Measurements from ENCODE around the gene HELB. TPM values are rescaled to one million over a fixed set of nuclear protein-coding genes. Genes with fewer than 3 reads are reported as not detected.
A peak's percentile ranks its signal among the peaks of the same experiment; 100 is the strongest.

Gene HELB
- total and polyA plus RNA-seq, 4 experiments from 2014 or later = 20.2 to 69.0 (median 49.5) TPM

- no peaks in the 10 kb centered on the region for H3K36me3 Mint-ChIP-seq
- H3K27me3 ChIP-seq (ENCODE audit: insufficient read depth, low read length) = no peaks in the 10 kb centered on the region
- POLR2A ChIA-PET (ENCODE audit: partially characterized antibody) = interaction anchor here (0.6 to 2.0 kb wide), 9 partner anchors 9 to 139 kb away, joined by 3 to 8 read pairs (median 4); partner anchors contain the start of genes HELB and LLPH
These were observed 32.4 kb upstream of the HELB start for GRCh38 chr12:66269757-66270383.

GRCh38 chr12:66270613-66271012, 31.7 kb upstream of the HELB start:
- intact Hi-C loops (cut with micrococcal nuclease) = loop anchor here (2.0 to 10.0 kb wide), 2 partner anchors 18 to 54 kb away; no protein-coding TSS in a partner anchor
- CTCF ChIA-PET (ENCODE audit: partially characterized antibody) = interaction anchor here (0.8 to 16.8 kb wide), 25 partner anchors 8 to 587 kb away, joined by 3 to 445 read pairs (median 5); partner anchors contain the start of gene HELB

More at GRCh38 chr12:66269757-66270383, 32.4 kb upstream of the HELB start:
- H3K4me3 ChIP-seq (ENCODE audit: low read length in 2 of 2) = no peak overlapping the region
- Mint-ChIP-seq H3K9me3 (no peaks in the 10 kb centered on the region), H3K4me1 (peaks cover 1 to 10% (median 4%) of the 10 kb centered on the region in 4 donors), H3K27ac (no peak overlapping the region), H3K4me3 (no peak overlapping the region), H3K27me3 (no peaks in the 10 kb centered on the region)
- intact Hi-C loops (cut with micrococcal nuclease) = loop anchor here (1.0 to 10.0 kb wide), 4 partner anchors 19 to 424 kb away; no protein-coding TSS in a partner anchor
- H3K27ac ChIP-seq (ENCODE audit: low read depth, low read length) = no peak overlapping the region
- peaks cover 13% of the 10 kb centered on the region for H3K4me1 ChIP-seq (ENCODE audit: insufficient read depth, low read length)
- CTCF ChIA-PET (ENCODE audit: partially characterized antibody) = interaction anchor here (0.6 to 16.8 kb wide), 37 partner anchors 9 to 590 kb away, joined by 3 to 445 read pairs (median 4); partner anchors contain the start of gene HELB
- H3K9me3 ChIP-seq (ENCODE audit: control insufficient read depth in 1 of 2, low read length in 2 of 2) = no peaks in the 10 kb centered on the region
- H3K36me3 ChIP-seq (ENCODE audit: insufficient read depth, low read length) = no peaks in the 10 kb centered on the region
- peak in 4 of 5 donors; percentile 51 to 59 (median 54) for DNase-seq

GRCh38 chr12:66272650-66273049, 29.6 kb upstream of the HELB start:
- H3K4me1 ChIP-seq (ENCODE audit: insufficient read depth, low read length) = peaks cover 17% of the 10 kb centered on the region
- no peaks in the 10 kb centered on the region for H3K36me3 ChIP-seq (ENCODE audit: insufficient read depth, low read length)
- Mint-ChIP-seq H3K4me1 (peaks cover 8 to 24% (median 19%) of the 10 kb centered on the region in 4 donors), H3K9me3 (no peaks in the 10 kb centered on the region), H3K27me3 (no peaks in the 10 kb centered on the region), H3K27ac (no peak overlapping the region), H3K36me3 (no peaks in the 10 kb centered on the region), H3K4me3 (no peak overlapping the region)
- no peaks in the 10 kb centered on the region for H3K9me3 ChIP-seq (ENCODE audit: control insufficient read depth in 1 of 2, low read length in 2 of 2)
- no peaks in the 10 kb centered on the region for H3K27me3 ChIP-seq (ENCODE audit: insufficient read depth, low read length)
- no peak overlapping the region for H3K4me3 ChIP-seq (ENCODE audit: low read length in 2 of 2)
- CTCF ChIA-PET (ENCODE audit: partially characterized antibody) = interaction anchor here (0.6 to 16.8 kb wide), 8 partner anchors 8 to 421 kb away, joined by 3 to 445 read pairs (median 4); partner anchors contain the start of gene HELB
- no peak for DNase-seq
- H3K27ac ChIP-seq (ENCODE audit: low read depth, low read length) = no peak overlapping the region
- intact Hi-C loops (cut with micrococcal nuclease) = loop anchor here (10.0 kb wide), 1 partner anchor 52 kb away; no protein-coding TSS in a partner anchor
- POLR2A ChIA-PET (ENCODE audit: partially characterized antibody) = interaction anchor here (0.9 to 1.8 kb wide), 2 partner anchors 30 to 136 kb away, joined by 3 to 6 read pairs; partner anchors contain the start of gene HELB

More at GRCh38 chr12:66270613-66271012, 31.7 kb upstream of the HELB start:
- Mint-ChIP-seq H3K27ac (peak overlapping the region in 1 of 7 donors; percentile 2), H3K4me3 (no peak overlapping the region), H3K27me3 (no peaks in the 10 kb centered on the region), H3K4me1 (peaks cover 1 to 10% (median 4%) of the 10 kb centered on the region in 4 donors), H3K9me3 (no peaks in the 10 kb centered on the region), H3K36me3 (no peaks in the 10 kb centered on the region)
- H3K9me3 ChIP-seq (ENCODE audit: control insufficient read depth in 1 of 2, low read length in 2 of 2) = no peaks in the 10 kb centered on the region
- no peak overlapping the region for H3K27ac ChIP-seq (ENCODE audit: low read depth, low read length)
- no peaks in the 10 kb centered on the region for H3K27me3 ChIP-seq (ENCODE audit: insufficient read depth, low read length)
- DNase-seq = no peak
- peaks cover 13% of the 10 kb centered on the region for H3K4me1 ChIP-seq (ENCODE audit: insufficient read depth, low read length)
- H3K36me3 ChIP-seq (ENCODE audit: insufficient read depth, low read length) = no peaks in the 10 kb centered on the region
- POLR2A ChIA-PET (ENCODE audit: partially characterized antibody) = interaction anchor here (1.2 to 2.0 kb wide), 6 partner anchors 8 to 140 kb away, joined by 3 to 8 read pairs (median 5); partner anchors contain the start of genes HELB and LLPH
- H3K4me3 ChIP-seq (ENCODE audit: low read length in 2 of 2) = no peak overlapping the region

GRCh38 chr12:66273147-66273546, 29.1 kb upstream of the HELB start:
- Histone ChIP-seq H3K27ac (ENCODE audit: low read depth, low read length) (no peak overlapping the region), H3K27me3 (ENCODE audit: insufficient read depth, low read length) (no peaks in the 10 kb centered on the region), H3K9me3 (ENCODE audit: control insufficient read depth in 1 of 2, low read length in 2 of 2) (no peaks in the 10 kb centered on the region), H3K4me3 (ENCODE audit: low read length in 2 of 2) (no peak overlapping the region), H3K36me3 (ENCODE audit: insufficient read depth, low read length) (no peaks in the 10 kb centered on the region), H3K4me1 (ENCODE audit: insufficient read depth, low read length) (peaks cover 17% of the 10 kb centered on the region)
- no peaks in the 10 kb centered on the region for H3K36me3 Mint-ChIP-seq
- no peaks in the 10 kb centered on the region for H3K27me3 Mint-ChIP-seq
- no peak for DNase-seq
- intact Hi-C loops (cut with micrococcal nuclease) = loop anchor here (10.0 kb wide), 1 partner anchor 52 kb away; no protein-coding TSS in a partner anchor
- no peaks in the 10 kb centered on the region for H3K9me3 Mint-ChIP-seq
- H3K4me1 Mint-ChIP-seq = peaks cover 8 to 29% (median 23%) of the 10 kb centered on the region in 4 donors
- no peak overlapping the region for H3K4me3 Mint-ChIP-seq
- ChIA-PET POLR2A (ENCODE audit: partially characterized antibody) (interaction anchor here (0.7 to 1.8 kb wide), 3 partner anchors 15 to 136 kb away, joined by 3 to 6 read pairs (median 3); partner anchors contain the start of gene HELB), CTCF (ENCODE audit: partially characterized antibody) (interaction anchor here (0.6 to 16.8 kb wide), 6 partner anchors 10 to 420 kb away, joined by 3 to 445 read pairs (median 24); partner anchors contain the start of gene HELB)
- H3K27ac Mint-ChIP-seq = no peak overlapping the region

- intact Hi-C loops (cut with micrococcal nuclease) = loop anchor here (10.0 kb wide), 1 partner anchor 50 kb away; no protein-coding TSS in a partner anchor
- CTCF ChIA-PET (ENCODE audit: partially characterized antibody) = interaction anchor here (1.1 to 16.8 kb wide), 2 partner anchors 8 to 133 kb away, joined by 4 to 445 read pairs; no protein-coding TSS in a partner anchor
- H3K4me3 Mint-ChIP-seq = no peak overlapping the region
- Histone ChIP-seq H3K4me1 (ENCODE audit: insufficient read depth, low read length) (peaks cover 22% of the 10 kb centered on the region), H3K27ac (ENCODE audit: low read depth, low read length) (no peak overlapping the region), H3K27me3 (ENCODE audit: insufficient read depth, low read length) (no peaks in the 10 kb centered on the region), H3K9me3 (ENCODE audit: control insufficient read depth in 1 of 2, low read length in 2 of 2) (no peaks in the 10 kb centered on the region), H3K36me3 (ENCODE audit: insufficient read depth, low read length) (no peaks in the 10 kb centered on the region), H3K4me3 (ENCODE audit: low read length in 2 of 2) (no peak overlapping the region)
- POLR2A ChIA-PET (ENCODE audit: partially characterized antibody) = no interaction called here
- no peaks in the 10 kb centered on the region for H3K36me3 Mint-ChIP-seq
- no peaks in the 10 kb centered on the region for H3K9me3 Mint-ChIP-seq
- no peak overlapping the region for H3K27ac Mint-ChIP-seq
- H3K4me1 Mint-ChIP-seq = peaks cover 18 to 48% (median 34%) of the 10 kb centered on the region in 4 donors
- H3K27me3 Mint-ChIP-seq = no peaks in the 10 kb centered on the region
- DNase-seq = no peak
These were observed 27.3 kb upstream of the HELB start for GRCh38 chr12:66275040-66275439.

GRCh38 chr12:66279123-66279712, 23.1 kb upstream of the HELB start:
- Mint-ChIP-seq H3K9me3 (peaks cover 0 to 11% (median 3%) of the 10 kb centered on the region in 8 donors), H3K36me3 (peaks cover 0 to 5% of the 10 kb centered on the region in 2 donors), H3K27ac (peak overlapping the region in 4 of 7 donors; percentile 5 to 58 (median 28)), H3K4me3 (peak overlapping the region; percentile 17 to 82 (median 65)), H3K4me1 (peaks cover 37 to 74% (median 59%) of the 10 kb centered on the region in 4 donors), H3K27me3 (no peaks in the 10 kb centered on the region)
- H3K4me3 ChIP-seq (ENCODE audit: low read length in 2 of 2) = no peak overlapping the region
- H3K27ac ChIP-seq (ENCODE audit: low read depth, low read length) = no peak overlapping the region
- no peaks in the 10 kb centered on the region for H3K36me3 ChIP-seq (ENCODE audit: insufficient read depth, low read length)
- intact Hi-C loops (cut with micrococcal nuclease) = loop anchor here (1.0 to 10.0 kb wide), 4 partner anchors 9 to 130 kb away; partner anchors contain the start of gene HELB
- ChIA-PET POLR2A (ENCODE audit: partially characterized antibody) (interaction anchor here (0.9 to 5.5 kb wide), 6 partner anchors 9 to 130 kb away, joined by 3 to 51 read pairs (median 4); partner anchors contain the start of gene HELB), CTCF (ENCODE audit: partially characterized antibody) (interaction anchor here (0.7 to 16.8 kb wide), 25 partner anchors 9 to 129 kb away, joined by 3 to 445 read pairs (median 5); partner anchors contain the start of gene HELB)
- H3K27me3 ChIP-seq (ENCODE audit: insufficient read depth, low read length) = no peaks in the 10 kb centered on the region
- no peaks in the 10 kb centered on the region for H3K9me3 ChIP-seq (ENCODE audit: control insufficient read depth in 1 of 2, low read length in 2 of 2)
- H3K4me1 ChIP-seq (ENCODE audit: insufficient read depth, low read length) = peaks cover 43% of the 10 kb centered on the region
- peak; percentile 43 to 58 (median 58) for DNase-seq

Data from CD4-positive, alpha-beta memory T cell (primary cell).